Vagina (tissue), 2 donors: ENCODE measurements around the gene SEC62.

ENCODE experiments used
- CTCF ChIP-seq, 3 experiments: fragments of 450-650 bp in 2 of 3; fragments of 200-600 bp in 1 of 3; sonication (generic) in 1 of 3; IDR thresholded peaks; one replicate each; pipeline ENCODE4 v1.5.1; 2017 to 2019; ENCODE audit warnings: antibody characterized with exemption in 3 of 3, mild to moderate bottlenecking in 2 of 3, moderate library complexity in 2 of 3
- POLR2A ChIP-seq, 2 donors: fragments of 450-650 bp; IDR thresholded peaks; one replicate each; pipeline ENCODE4 v1.6.1; 2017; ENCODE audit warnings: antibody characterized with exemption in 2 of 2, mild to moderate bottlenecking in 2 of 2, moderate library complexity in 2 of 2
- POLR2AphosphoS5 ChIP-seq, 2 donors: sonication (generic); formaldehyde crosslinking; IDR thresholded peaks; one replicate each; pipeline ENCODE4 v1.9.0; 2017; ENCODE audit warnings: antibody characterized with exemption in 2 of 2, mild to moderate bottlenecking in 2 of 2, low read depth in 1 of 2; ENCODE audit not compliant: insufficient read depth in 1 of 2

GRCh38 chr3:169945313-169945712 is 21.3 kb upstream of the SEC62 start:
- no peak for TF ChIP-seq CTCF (IDR thresholded peaks at IDR 0.05)
- TF ChIP-seq POLR2AphosphoS5 (IDR thresholded peaks at IDR 0.05; ENCODE audit: insufficient read depth in 1 of 2, low read depth in 1 of 2), result no peak
- TF ChIP-seq POLR2A (IDR thresholded peaks at IDR 0.05), result no peak
